ENCODE measurements around the gene ROR1. TPM values are rescaled to one million over a fixed set of nuclear protein-coding genes. Genes with fewer than 3 reads are reported as not detected.

The ROR1 gene
- total RNA-seq, 1 experiment from 2014 or later: 56.3 TPM

DNA sequence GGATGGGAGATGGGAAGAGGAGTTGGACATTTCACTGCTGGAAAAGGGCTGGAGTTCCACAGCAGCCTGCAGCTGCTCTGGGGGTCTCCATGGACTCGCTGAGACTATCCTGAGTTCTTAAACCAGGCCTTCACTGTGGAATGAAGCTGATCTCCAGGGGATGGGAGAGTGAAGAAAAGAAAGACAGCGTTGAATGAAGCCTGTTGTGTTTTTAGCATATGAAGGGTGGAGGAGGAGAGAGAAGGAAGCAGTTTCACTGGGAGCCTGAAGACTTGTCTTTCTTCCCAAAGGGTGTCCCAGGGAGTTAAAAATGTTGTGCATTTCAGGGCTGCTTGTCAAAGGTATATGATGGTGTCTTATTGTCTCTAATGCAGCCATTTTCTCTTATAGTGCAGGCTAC, 9.2 kb downstream of the ROR1 start (continued):
- no peak for TF ChIP-seq PRDM15 (CRISPR knock-in tag; IDR thresholded peaks at IDR 0.05)
- TF ChIP-seq ZNF232 (CRISPR knock-in tag; IDR thresholded peaks at IDR 0.05): no peak
- TF ChIP-seq E2F1 (CRISPR knock-in tag; IDR thresholded peaks at IDR 0.05): no peak
- no peak for TF ChIP-seq ZNF425 (CRISPR knock-in tag; conservative IDR thresholded peaks at IDR 0.05)
- TF ChIP-seq, protein P1, sequence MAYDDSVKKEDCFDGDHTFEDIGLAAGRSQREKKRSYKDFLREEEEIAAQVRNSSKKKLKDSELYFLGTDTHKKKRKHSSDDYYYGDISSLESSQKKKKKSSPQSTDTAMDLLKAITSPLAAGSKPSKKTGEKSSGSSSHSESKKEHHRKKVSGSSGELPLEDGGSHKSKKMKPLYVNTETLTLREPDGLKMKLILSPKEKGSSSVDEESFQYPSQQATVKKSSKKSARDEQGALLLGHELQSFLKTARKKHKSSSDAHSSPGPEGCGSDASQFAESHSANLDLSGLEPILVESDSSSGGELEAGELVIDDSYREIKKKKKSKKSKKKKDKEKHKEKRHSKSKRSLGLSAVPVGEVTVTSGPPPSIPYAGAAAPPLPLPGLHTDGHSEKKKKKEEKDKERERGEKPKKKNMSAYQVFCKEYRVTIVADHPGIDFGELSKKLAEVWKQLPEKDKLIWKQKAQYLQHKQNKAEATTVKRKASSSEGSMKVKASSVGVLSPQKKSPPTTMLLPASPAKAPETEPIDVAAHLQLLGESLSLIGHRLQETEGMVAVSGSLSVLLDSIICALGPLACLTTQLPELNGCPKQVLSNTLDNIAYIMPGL (CRISPR knock-in tag; IDR thresholded peaks at IDR 0.05): no peak
- TF ChIP-seq STAT6 (CRISPR knock-in tag; conservative IDR thresholded peaks at IDR 0.05; ENCODE audit: low read depth): no peak
- no peak for TF ChIP-seq FOXJ3 (CRISPR knock-in tag; IDR thresholded peaks at IDR 0.05; ENCODE audit: borderline replicate concordance)
- TF ChIP-seq ETV6 (CRISPR knock-in tag; IDR thresholded peaks at IDR 0.05): peak; percentile 91
- no peak for TF ChIP-seq HMGA2 (CRISPR knock-in tag; IDR thresholded peaks at IDR 0.05)
- no peak for TF ChIP-seq SP1 (CRISPR knock-in tag; conservative IDR thresholded peaks at IDR 0.05)
- no peak for TF ChIP-seq ZNF671 (CRISPR knock-in tag; IDR thresholded peaks at IDR 0.05)
- TF ChIP-seq CREB1 (CRISPR knock-in tag; IDR thresholded peaks at IDR 0.05): no peak
- no peak for TF ChIP-seq OVOL2 (CRISPR knock-in tag; IDR thresholded peaks at IDR 0.05; ENCODE audit: borderline replicate concordance)
- no peak for TF ChIP-seq NFATC4 (CRISPR knock-in tag; IDR thresholded peaks at IDR 0.05)
- no peak for TF ChIP-seq NR2C2 (CRISPR knock-in tag; IDR thresholded peaks at IDR 0.05)
- TF ChIP-seq, protein P2, sequence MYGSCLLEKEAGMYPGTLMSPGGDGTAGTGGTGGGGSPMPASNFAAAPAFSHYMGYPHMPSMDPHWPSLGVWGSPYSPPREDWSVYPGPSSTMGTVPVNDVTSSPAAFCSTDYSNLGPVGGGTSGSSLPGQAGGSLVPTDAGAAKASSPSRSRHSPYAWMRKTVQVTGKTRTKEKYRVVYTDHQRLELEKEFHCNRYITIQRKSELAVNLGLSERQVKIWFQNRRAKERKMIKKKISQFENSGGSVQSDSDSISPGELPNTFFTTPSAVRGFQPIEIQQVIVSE (CRISPR knock-in tag; IDR thresholded peaks at IDR 0.05; ENCODE audit: borderline replicate concordance): no peak
